Loucy (cell line): ENCODE measurements around the gene RHOB.

Source experiments
- EZH2phosphoT487 ChIP-seq: fragments of 200-600 bp; IDR thresholded peaks from 2 replicates; pipeline ENCODE4 v1.6.1; 2018; ENCODE audit warnings: antibody characterized with exemption, mild to moderate bottlenecking, moderate library complexity, borderline replicate concordance
- TF ChIP-seq, protein P1 (sequence below): fragments of 200-600 bp; sonication (generic); conservative IDR thresholded peaks from 2 replicates; pipeline ENCODE4 v1.5.1; 2014; ENCODE audit warnings: mild to moderate bottlenecking, antibody characterized with exemption, low read length

DNA sequence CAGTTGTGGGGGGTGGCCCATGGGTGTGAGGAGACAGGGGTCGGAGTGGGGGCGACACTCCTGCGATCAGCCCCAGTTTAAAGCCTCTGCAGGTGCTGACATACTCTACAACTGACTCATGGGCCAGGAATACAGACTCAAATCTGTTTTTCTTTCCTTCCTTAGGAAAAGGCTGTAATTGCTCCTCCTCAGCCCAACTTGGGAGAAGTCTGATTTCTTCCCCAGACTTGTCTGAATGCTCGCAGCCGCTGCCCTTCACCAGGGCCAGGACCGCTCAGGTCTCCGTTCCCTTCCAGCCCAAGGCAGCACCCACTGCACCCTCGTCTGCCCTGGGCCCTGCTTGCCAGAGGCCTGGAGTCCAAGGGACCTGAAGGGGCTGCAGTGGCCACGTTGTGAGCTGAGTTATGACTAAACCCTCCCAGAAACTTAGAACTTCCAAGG is 41.3 kb downstream of the RHOB start:
- TF ChIP-seq, protein P1, sequence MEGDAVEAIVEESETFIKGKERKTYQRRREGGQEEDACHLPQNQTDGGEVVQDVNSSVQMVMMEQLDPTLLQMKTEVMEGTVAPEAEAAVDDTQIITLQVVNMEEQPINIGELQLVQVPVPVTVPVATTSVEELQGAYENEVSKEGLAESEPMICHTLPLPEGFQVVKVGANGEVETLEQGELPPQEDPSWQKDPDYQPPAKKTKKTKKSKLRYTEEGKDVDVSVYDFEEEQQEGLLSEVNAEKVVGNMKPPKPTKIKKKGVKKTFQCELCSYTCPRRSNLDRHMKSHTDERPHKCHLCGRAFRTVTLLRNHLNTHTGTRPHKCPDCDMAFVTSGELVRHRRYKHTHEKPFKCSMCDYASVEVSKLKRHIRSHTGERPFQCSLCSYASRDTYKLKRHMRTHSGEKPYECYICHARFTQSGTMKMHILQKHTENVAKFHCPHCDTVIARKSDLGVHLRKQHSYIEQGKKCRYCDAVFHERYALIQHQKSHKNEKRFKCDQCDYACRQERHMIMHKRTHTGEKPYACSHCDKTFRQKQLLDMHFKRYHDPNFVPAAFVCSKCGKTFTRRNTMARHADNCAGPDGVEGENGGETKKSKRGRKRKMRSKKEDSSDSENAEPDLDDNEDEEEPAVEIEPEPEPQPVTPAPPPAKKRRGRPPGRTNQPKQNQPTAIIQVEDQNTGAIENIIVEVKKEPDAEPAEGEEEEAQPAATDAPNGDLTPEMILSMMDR: no peak
- no peak for TF ChIP-seq EZH2phosphoT487
